SH-SY5Y (cell line): Measurements from ENCODE around the gene CETN1.

Experiments used
- GATA2 ChIP-seq: IDR thresholded peaks from 2 replicates; pipeline ENCODE4 v1.6.1; 2011; ENCODE audit warnings: mild to moderate bottlenecking, low read depth, low read length
- GATA3 ChIP-seq: IDR thresholded peaks from 2 replicates; pipeline ENCODE4 v1.6.1; 2011; ENCODE audit warnings: low read depth, mild to moderate bottlenecking, low read length, moderate library complexity

- TF ChIP-seq GATA2 (no peak), GATA3 (no peak)
Observed at GRCh38 chr18:576924-577323, 3.3 kb upstream of the CETN1 start.
